ENCODE measurements around the gene LUC7L. TPM values are rescaled to one million over a fixed set of nuclear protein-coding genes. Genes with fewer than 3 reads are reported as not detected.

The LUC7L gene
- polyA plus RNA-seq, 1 donor (not counting 4 experiments of a cell fraction or from before 2014, with no cell fraction given): 31.0 TPM

GRCh38 chr16:166375-167121 lies 62.7 kb downstream of the LUC7L start:
- DNase-seq (ENCODE audit: low read depth, low spot score) (no peak), FAIRE-seq (no peak)
- no peaks in the 10 kb centered on the region for H3K36me3 ChIP-seq (ENCODE audit: control insufficient read depth in 2 of 2, extremely low read depth in 1 of 2, insufficient read depth in 2 of 2, low read length in 2 of 2)
- H3K27ac ChIP-seq (ENCODE audit: control insufficient read depth, insufficient read depth, low read length): no peak overlapping the region
- H3K79me2 ChIP-seq (ENCODE audit: control insufficient read depth, insufficient read depth, low read length): no peaks in the 10 kb centered on the region
- H3K9me1 ChIP-seq (ENCODE audit: control insufficient read depth, extremely low read depth, insufficient read depth, low read length): no peaks in the 10 kb centered on the region
- H4K20me1 ChIP-seq (ENCODE audit: control insufficient read depth, extremely low read depth, insufficient read depth, low read length): peaks cover 4% of the 10 kb centered on the region
- peaks cover 7% of the 10 kb centered on the region for H3K4me1 ChIP-seq (ENCODE audit: control insufficient read depth, extremely low read depth, insufficient read depth, low read length)
- H3K9me3 ChIP-seq (ENCODE audit: control insufficient read depth, low read depth, low read length): no peaks in the 10 kb centered on the region
- H3K4me3 ChIP-seq (ENCODE audit: control insufficient read depth in 2 of 3, extremely low read depth in 1 of 3, insufficient read depth in 2 of 3, low read depth in 1 of 3, low read length in 3 of 3): no peak overlapping the region
- no peak overlapping the region for H3K4me2 ChIP-seq (ENCODE audit: control insufficient read depth, extremely low read depth, insufficient read depth, low read depth, low read length)
- no peak overlapping the region for H3K9ac ChIP-seq (ENCODE audit: control insufficient read depth, extremely low read depth, insufficient read depth, low read length)
- TF ChIP-seq EZH2 (IDR thresholded peaks at IDR 0.05; ENCODE audit: low read length) (peak; percentile 84), CTCF (optimal IDR thresholded peaks at IDR 0.05 in 1 of 3, IDR thresholded peaks at IDR 0.05 in 1 of 3, conservative IDR thresholded peaks at IDR 0.05 in 1 of 3; ENCODE audit: extremely low read depth in 1 of 3, insufficient read depth in 2 of 3, low read length in 3 of 3) (no peak)
- H2AFZ ChIP-seq (ENCODE audit: control insufficient read depth, low read length): no peak overlapping the region
- dilution Hi-C loops (cut with MboI; ENCODE audit: extremely low pct_ligation_motif_present, low sequenced_read_pairs): no loop called here
- peaks cover 46% of the 10 kb centered on the region for H3K27me3 ChIP-seq (ENCODE audit: control insufficient read depth, extremely low read depth, insufficient read depth, low read length)

GRCh38 chr16:165539-166374 lies 63.5 kb downstream of the LUC7L start, which contains the start of gene HBM:
Gene HBM (plus strand): TSS chr16:165978. CDS start chr16:165998, 20 bp downstream.
- dilution Hi-C loops (cut with MboI; ENCODE audit: extremely low pct_ligation_motif_present, low sequenced_read_pairs): no loop called here
- no peaks in the 10 kb centered on the region for H3K9me1 ChIP-seq (ENCODE audit: control insufficient read depth, extremely low read depth, insufficient read depth, low read length)
- H3K4me1 ChIP-seq (ENCODE audit: control insufficient read depth, extremely low read depth, insufficient read depth, low read length): peaks cover 7% of the 10 kb centered on the region
- H3K27me3 ChIP-seq (ENCODE audit: control insufficient read depth, extremely low read depth, insufficient read depth, low read length): peaks cover 47% of the 10 kb centered on the region
- TF ChIP-seq CTCF (optimal IDR thresholded peaks at IDR 0.05 in 1 of 3, IDR thresholded peaks at IDR 0.05 in 1 of 3, conservative IDR thresholded peaks at IDR 0.05 in 1 of 3; ENCODE audit: extremely low read depth in 1 of 3, insufficient read depth in 2 of 3, low read length in 3 of 3): no peak
- TF ChIP-seq EZH2 (IDR thresholded peaks at IDR 0.05; ENCODE audit: low read length): peak; percentile 94
- H3K4me2 ChIP-seq (ENCODE audit: control insufficient read depth, extremely low read depth, insufficient read depth, low read depth, low read length): peak within 1 kb of the TSS; percentile 16
- no peak within 1 kb of the TSS for H2AFZ ChIP-seq (ENCODE audit: control insufficient read depth, low read length)
- no peak for DNase-seq (ENCODE audit: low read depth, low spot score)
- no peaks in the 10 kb centered on the region for H3K9me3 ChIP-seq (ENCODE audit: control insufficient read depth, low read depth, low read length)
- H3K27ac ChIP-seq (ENCODE audit: control insufficient read depth, insufficient read depth, low read length): no peak within 1 kb of the TSS
- FAIRE-seq: no peak
- H3K36me3 ChIP-seq (ENCODE audit: control insufficient read depth in 2 of 2, extremely low read depth in 1 of 2, insufficient read depth in 2 of 2, low read length in 2 of 2): no peaks in the 10 kb centered on the region
- H3K4me3 ChIP-seq (ENCODE audit: control insufficient read depth in 2 of 3, extremely low read depth in 1 of 3, insufficient read depth in 2 of 3, low read depth in 1 of 3, low read length in 3 of 3): peak within 1 kb of the TSS in 1 of 3 experiments; percentile 20
- H4K20me1 ChIP-seq (ENCODE audit: control insufficient read depth, extremely low read depth, insufficient read depth, low read length): peaks cover 4% of the 10 kb centered on the region
- H3K9ac ChIP-seq (ENCODE audit: control insufficient read depth, extremely low read depth, insufficient read depth, low read length): no peak within 1 kb of the TSS
- no peaks in the 10 kb centered on the region for H3K79me2 ChIP-seq (ENCODE audit: control insufficient read depth, insufficient read depth, low read length)

All from keratinocyte (primary cell).